ENCODE results near the gene KCNAB2.

KCNAB2 gene

GRCh38 chr1:6124341-6124740, 78.7 kb downstream of the KCNAB2 start:
- H3K27me3 ChIP-seq (ENCODE audit: insufficient read depth, poor library complexity, severe bottlenecking), result no peaks in the 10 kb centered on the region
- TF ChIP-seq POLR2AphosphoS5 (IDR thresholded peaks at IDR 0.05; ENCODE audit: low read depth) (no peak), SPI1 (IDR thresholded peaks at IDR 0.05; ENCODE audit: borderline replicate concordance, low read depth) (no peak), GABPA (IDR thresholded peaks at IDR 0.05; ENCODE audit: low read depth) (no peak), REST (IDR thresholded peaks at IDR 0.05; ENCODE audit: insufficient replicate concordance, low read depth) (no peak), CTCF (IDR thresholded peaks at IDR 0.05; ENCODE audit: insufficient read depth, low read length) (no peak)
- DNase-seq (ENCODE audit: low read depth in 1 of 2, low spot score in 1 of 2), result no peak

GRCh38 chr1:6124746-6125365, 79.2 kb downstream of the KCNAB2 start:
- TF ChIP-seq REST (IDR thresholded peaks at IDR 0.05; ENCODE audit: insufficient replicate concordance, low read depth), result no peak
- no peak for TF ChIP-seq GABPA (IDR thresholded peaks at IDR 0.05; ENCODE audit: low read depth)
- TF ChIP-seq CTCF (IDR thresholded peaks at IDR 0.05; ENCODE audit: insufficient read depth, low read length), result no peak
- no peak for TF ChIP-seq POLR2AphosphoS5 (IDR thresholded peaks at IDR 0.05; ENCODE audit: low read depth)
- TF ChIP-seq SPI1 (IDR thresholded peaks at IDR 0.05; ENCODE audit: borderline replicate concordance, low read depth), result no peak
- no peaks in the 10 kb centered on the region for H3K27me3 ChIP-seq (ENCODE audit: insufficient read depth, poor library complexity, severe bottlenecking)
- DNase-seq (ENCODE audit: low read depth in 1 of 2, low spot score in 1 of 2), result no peak
- H3K4me3 ChIP-seq (replicated peaks; ENCODE audit: insufficient read depth, low read length), result no peak overlapping the region
- no peak overlapping the region for H3K27ac ChIP-seq (replicated peaks)

More at GRCh38 chr1:6124341-6124740, 78.7 kb downstream of the KCNAB2 start:
- Histone ChIP-seq H3K27ac (replicated peaks) (no peak overlapping the region), H3K4me3 (replicated peaks; ENCODE audit: insufficient read depth, low read length) (no peak overlapping the region)

GRCh38 chr1:6125366-6125765, 79.7 kb downstream of the KCNAB2 start:
- TF ChIP-seq CTCF (IDR thresholded peaks at IDR 0.05; ENCODE audit: insufficient read depth, low read length), result no peak
- no peak for TF ChIP-seq GABPA (IDR thresholded peaks at IDR 0.05; ENCODE audit: low read depth)
- TF ChIP-seq REST (IDR thresholded peaks at IDR 0.05; ENCODE audit: insufficient replicate concordance, low read depth), result no peak
- TF ChIP-seq POLR2AphosphoS5 (IDR thresholded peaks at IDR 0.05; ENCODE audit: low read depth), result no peak
- no peak for TF ChIP-seq SPI1 (IDR thresholded peaks at IDR 0.05; ENCODE audit: borderline replicate concordance, low read depth)
- Histone ChIP-seq H3K4me3 (replicated peaks; ENCODE audit: insufficient read depth, low read length) (no peak overlapping the region), H3K27me3 (ENCODE audit: insufficient read depth, poor library complexity, severe bottlenecking) (no peaks in the 10 kb centered on the region), H3K27ac (replicated peaks) (no peak overlapping the region)
- no peak for DNase-seq (ENCODE audit: low read depth in 1 of 2, low spot score in 1 of 2)

All from HL-60 (cell line).